HG03460 (cell line): ENCODE results near the gene SEPHS1.
"Not testable (repeated sequence)": the region's sequence is repeated elsewhere in the genome, so short reads cannot be mapped to it uniquely, and the experiment has no call there.

Experiments
- ATAC-seq: cut with Tn5 transposase; IDR thresholded peaks from one replicate; pipeline ENCODE4 v1.9.1; 2021; ENCODE audit not compliant: unreplicated experiment

The SEPHS1 gene

DNA sequence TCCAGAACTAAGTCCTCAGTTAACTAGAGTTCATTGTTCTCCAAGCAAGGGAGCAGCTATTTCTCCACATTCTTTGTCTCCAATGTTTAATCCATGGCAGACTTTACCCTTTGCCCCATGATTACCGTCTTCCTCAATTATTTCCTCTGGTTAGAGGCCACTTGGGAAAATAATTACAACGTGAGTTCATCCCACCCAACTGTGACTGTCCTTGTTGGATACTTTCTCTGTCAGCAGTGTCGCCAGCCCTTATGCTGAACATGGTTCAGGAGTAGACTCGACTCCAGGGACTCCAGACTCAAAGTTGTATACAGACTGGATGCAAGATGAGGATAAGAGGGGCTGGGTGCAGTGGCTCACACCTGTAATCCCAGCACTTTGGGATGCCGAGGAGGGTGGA is 17.1 kb upstream of the SEPHS1 start:
- ATAC-seq: no peak

DNA sequence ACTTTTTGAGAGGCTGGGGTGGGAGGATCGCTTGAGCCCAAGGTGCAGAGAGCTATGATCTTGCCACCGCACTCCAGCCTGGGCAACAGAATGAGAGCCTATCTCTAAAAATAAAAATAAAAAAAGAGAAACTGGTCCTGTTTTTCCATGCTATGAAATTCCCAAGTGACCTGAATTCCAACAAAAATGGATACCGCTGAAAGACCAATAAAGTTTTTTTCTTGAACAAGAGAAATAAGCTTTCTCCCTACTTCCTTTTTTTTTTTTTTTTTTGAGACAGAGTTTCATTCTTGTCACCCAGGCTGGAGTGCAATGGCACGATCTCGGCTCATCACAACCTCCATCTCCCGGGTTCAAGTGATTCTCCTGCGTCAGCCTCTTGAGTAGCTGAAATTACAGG is 12.5 kb upstream of the SEPHS1 start:
- ATAC-seq: no peak

DNA sequence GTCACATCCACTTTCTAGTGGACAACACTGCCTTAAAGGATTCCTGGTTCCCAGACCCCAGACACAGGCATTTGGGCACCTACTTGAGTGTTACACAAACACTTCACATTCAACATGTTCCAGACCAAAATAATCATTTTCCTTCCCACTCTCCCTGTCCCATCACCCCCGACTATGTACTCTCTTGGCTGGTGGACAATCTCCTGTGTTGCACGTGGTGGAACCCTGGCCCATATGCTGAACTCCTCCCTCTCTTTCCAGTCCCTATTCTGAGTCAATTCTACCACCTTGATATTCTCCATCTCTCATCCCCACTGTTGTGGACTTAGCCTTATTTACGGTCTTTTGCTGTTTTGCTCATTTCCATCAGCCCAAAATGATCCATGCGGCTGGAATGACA is 8.3 kb upstream of the SEPHS1 start:
- no peak for ATAC-seq

DNA sequence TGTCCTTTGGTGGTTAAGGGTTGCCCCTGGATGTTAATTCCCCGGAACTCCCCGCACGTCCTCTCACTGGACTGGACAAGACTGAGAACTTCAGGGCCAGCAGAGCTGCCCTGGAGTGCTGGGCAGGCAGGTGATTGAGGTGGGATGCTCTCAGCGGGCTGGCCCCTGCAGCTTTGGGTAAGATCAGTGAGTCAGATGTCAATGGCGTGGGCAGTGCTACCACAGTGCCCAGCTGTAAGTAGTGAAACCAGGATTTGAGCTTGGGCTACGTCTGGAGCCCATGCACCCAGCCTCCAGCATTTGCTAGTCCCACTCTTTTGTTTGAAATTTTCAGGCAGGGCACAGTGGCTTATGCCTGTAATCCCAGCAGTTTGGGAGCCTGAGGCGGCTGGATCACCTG is 6.7 kb upstream of the SEPHS1 start:
- ATAC-seq: no peak

DNA sequence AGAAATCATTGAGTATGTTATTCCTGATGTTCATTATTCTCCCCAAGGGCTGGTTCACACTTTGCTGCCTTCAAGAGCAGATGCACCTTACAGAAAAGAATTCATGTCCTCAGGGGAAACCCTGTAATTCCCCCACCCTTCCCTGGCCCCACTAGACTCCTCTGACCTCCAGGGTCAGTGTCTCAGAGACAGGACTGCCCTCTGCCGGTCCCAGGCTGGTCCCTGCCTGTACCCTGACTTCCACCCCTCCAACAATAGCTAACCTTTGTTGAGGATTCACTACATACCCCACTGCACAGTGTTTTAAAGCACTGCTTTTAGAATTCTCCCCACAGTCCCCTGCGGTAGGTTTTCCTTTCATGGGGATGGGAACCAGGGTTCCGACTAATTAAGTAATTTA is 4.4 kb upstream of the SEPHS1 start:
- ATAC-seq: no peak

DNA sequence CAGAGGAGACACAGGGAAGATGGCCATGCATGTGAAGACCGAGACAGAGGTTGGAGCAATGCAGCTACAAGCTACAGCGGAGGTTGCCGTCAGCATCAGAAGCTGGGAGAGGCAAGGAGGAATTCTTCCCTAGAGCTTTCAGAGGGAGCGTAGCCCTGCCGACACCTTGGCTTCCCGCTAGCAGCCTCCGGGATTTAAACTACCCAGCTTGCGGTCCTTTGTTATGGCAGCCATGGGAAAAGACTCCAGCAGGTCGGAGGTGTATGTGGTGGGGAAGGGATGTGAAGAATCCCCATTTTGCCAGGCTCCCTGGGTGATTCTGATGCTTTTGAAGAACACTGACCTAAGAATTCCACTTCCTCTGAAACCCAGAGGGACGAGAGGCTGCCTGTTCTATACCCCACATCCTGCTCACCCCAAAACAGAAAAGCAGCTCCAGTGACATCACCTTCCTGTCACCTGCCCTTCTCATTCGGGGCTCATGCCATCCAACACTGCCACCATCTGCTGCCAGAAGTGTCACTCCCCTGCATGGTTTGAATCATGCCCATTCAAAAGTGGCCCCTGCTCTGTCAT is 3.3 kb upstream of the SEPHS1 start:
- no peak for ATAC-seq

DNA sequence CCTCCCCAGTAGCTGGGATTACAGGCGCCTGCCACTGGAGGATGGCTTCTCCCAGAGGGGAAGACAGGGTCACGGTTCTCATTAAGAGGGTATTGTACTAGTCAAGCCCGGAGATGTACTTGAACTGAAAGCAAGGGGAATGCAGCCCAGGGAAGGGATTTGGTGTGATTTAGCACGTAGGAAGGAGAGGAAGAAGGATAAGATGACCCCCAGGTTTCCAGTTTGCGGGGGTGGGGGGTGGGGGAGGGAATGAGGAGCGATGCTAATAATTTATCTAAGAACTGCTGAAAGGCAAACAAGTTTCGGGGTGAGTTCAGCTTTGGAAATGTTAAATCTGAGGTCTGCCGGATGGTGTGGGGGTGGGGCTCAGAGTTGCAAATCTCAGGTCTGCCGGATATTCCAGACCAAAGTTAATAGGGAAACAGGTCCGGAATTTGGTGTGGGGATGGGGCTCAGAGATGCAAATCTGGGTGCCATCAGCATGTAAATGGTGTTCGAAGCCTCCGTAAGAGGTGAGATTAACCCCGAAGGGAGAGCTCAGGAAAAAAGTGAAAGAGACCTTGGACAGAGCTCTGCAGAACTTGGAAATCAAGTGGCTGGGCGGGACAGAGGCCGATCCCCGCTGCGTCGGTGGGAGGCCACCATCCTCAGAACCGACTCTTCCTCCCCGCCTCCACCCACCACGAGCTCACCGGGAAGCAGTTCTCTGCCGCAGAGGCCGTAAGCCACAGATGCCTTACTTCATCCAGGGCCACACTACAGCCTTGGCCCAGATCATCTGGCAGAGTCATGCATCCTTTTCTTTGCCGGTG is 1.6 kb upstream of the SEPHS1 start:
- ATAC-seq: no peak

DNA sequence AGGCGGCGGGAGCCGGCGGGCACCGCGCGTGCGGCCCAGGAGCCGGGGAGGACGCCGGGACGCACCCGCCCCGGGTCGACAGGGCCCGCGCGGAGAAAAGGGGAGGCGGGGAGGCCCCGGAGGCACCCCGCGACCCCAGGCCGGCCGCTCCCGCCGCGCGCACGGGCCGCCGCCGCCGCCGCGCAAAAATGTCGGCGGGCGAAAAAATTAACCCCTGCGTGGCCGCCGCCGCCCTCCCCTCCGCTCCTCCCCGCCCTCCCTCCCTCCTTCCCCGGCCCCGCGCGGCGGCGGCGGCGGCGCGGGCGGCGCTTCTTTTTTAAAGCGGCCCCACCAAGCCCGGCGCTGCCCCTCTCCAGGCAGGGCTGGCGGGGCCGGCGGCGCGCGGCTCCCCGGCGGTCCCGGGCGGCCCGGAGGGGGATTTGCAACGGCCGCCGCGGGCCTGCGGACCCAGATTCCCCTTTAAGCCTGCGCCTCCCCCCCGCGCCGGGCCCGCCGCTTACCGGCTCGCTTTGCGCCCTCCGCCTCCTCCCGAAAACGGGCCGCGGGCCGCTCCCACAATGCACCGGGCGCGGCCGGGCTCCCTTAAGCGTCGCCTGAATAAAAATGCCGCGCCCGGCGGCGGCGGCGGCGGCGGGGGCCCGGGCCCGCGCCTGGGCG is 465 bp downstream of the SEPHS1 start:
- peak; percentile 40 for ATAC-seq

DNA sequence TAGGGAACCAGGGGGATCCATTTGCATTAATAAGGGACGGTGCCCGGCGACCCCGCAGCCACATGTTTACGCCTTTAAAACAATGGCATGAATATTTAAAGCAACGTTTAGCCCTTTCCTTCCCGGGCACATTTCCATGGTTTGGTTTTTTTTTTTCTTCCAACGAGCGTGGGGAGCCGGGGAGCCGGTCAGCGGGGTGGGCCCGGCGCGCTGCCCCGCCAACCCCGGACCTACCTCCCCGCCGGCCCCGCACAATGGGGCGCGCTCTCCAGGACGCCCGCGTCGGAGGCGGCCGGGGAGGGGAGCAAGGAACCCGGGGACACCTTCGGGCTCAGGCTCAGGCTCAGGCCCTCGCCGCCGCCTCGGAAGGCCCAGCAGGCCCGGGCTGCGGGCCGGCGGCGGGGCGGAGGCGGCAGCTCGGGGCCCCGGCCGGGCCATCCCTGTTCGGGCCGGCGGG is 1.0 kb downstream of the SEPHS1 start:
- peak; percentile 30 for ATAC-seq

DNA sequence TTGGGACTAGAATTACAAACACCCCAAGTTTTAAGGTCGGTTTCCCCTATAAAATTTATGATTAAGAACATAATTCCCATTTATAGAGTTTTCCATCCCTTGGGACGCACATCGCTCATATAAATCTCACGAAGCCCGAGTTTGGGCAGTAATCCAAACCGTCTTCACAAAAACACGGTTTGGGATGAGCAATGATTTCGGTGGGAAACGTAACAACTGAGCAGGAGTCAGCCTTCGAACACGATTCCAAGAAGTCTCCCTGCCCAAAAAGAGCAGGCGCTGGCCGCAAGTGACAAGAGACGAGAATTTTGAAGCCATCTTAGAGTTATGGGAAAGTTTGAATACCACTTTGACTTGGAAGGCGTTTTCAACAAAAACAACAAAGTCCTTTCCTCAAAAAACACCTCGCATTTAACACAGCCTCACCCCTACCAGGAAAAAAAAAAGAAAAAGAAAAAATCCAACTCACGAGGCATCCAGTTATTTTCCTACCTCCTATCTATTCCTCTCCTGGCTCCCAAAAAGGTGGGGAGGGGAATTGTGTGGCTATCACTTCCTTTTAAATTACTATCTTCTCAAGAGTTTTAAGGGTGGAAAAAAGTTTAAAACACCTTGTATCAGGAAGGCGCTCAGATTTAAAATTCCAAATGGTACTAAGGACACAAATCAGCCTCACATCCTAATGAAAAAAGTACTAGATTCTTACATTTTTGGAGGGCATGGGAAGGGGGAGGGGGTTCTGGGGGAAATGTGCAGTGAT is 1.6 kb downstream of the SEPHS1 start:
- no peak for ATAC-seq

DNA sequence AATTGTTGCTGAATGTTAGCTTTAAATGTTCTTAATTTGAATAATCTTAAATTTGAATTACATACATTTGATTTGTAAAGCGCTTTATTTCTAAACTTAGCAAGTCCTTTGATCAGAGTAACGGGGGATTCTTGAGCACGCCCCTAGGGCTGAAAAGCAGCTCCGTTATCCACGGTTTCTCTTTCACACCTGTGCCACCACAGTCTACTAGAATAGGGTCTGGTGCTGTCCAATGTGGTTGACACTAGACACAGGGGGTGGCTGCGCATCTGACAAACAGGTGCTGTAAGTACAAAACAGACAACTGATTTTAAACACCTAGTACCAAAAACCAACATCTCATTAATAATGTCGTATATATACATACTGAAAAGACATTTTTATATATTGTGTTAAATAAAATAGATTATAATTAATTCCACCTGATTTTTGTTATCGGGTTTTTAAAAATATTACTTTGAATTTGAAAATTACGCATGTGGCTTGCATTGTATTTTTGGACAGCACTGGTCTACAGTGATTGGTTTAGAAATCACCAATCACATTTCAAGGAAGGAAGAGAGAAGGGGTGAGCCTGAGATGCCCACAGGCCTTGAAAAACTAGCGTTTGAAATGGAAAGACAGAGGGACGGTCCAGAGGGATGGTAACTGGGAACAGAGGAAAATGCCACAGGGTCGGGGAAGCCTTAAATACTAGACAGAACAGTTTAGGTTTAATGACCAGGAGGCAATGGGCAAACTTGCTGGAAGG is 7.3 kb downstream of the SEPHS1 start:
- peak; percentile 89 for ATAC-seq

DNA sequence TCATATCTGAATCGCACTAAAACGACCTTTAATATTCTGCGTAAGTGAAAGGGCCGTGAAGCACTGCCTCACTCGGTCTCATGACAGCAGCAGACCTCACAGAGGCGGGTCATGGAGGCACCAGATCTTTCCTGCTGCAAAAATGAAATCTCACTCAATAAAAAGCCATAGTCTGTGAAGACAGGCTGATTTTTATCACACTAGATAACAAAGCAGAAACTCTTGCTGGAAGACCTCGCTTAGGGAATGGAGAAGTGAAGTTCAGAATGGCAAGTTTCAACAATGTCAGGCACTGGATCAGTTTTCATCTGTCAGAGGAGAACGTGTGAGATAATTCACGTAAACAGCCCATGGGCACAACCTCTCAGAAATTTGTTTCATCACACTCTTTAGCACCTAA is 8.0 kb downstream of the SEPHS1 start:
- ATAC-seq: no peak

DNA sequence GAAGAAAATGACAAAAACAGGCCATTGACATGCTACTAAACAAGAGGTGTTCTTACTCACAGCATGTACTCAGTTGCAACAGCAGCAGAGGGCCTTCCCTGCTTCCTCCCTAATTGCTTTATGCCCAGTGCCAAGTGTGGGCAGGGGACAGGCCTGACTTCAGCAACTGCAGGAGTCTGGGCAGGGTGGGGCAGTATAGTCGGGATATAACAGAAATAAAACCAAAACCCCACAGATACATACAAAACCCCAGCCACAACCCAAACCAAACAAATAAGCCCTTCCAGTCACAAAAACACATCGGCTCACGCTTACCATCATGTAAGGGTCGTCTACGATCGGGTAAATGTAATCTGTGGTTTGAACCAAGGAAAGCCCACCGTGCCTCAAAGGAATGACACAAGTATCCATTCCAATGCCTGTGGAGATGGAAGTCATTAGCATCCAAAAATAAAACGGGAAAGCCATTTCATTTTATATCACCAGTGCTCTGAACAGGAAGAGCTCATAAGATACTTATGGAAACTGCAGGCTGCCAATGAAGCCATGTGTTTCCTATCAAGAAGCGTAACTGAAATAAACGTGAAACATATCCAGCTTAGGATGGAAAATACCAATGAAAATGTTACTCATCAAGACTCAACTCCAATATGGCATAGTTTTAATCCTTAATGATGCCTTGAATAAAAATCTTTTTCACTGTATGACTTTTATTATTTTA is 9.5 kb downstream of the SEPHS1 start:
- ATAC-seq: no peak

DNA sequence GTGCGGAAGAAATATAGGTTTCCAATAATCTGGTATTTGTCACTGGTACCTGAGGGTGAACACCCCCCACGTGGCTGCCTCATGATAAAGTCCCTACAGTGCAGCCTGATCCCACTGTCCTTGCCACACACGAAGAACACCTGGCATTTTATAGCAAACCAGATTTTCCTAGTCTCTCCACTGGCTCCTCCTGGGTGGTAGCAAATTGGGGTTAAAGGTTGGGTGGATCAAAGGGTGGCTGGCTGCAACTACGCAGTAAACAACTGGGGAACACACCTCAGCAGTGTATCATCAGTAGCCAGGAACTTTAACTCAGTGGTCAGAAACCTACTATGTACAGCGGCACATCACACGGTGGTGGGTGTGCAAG is 10.3 kb downstream of the SEPHS1 start:
- ATAC-seq: no peak

DNA sequence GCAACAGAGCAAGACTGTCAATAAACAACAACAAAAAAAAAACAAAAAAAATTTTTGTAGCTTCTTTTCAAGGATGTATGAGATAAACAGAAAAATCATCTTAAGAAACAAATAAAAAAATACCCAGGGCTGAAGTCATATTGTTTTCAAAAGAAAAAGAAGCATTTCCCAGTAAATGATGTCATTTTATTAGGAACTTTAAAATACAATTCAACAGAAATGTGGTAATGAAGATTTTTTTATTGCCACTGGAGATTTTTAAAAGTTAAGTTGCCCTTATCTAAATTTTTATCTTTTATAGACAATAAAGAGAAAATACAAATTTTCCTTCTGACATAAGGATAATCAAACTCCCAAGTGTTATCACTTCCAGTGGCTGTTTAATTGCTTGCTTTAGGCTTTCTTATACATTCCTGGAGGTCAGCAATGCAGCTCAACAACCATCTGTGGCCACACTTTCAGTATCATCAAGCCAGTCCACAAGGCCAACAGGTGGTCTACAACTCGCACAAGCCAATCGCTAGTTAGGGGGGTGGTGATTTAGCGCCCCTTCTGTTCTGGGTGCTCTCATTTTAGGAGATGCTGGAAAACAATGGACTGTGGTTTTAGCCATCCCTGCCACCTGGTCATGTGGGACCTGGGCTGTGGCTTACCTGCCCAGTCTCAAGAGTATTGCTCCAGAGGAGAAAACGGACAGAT is 10.8 kb downstream of the SEPHS1 start:
- ATAC-seq: no peak

DNA sequence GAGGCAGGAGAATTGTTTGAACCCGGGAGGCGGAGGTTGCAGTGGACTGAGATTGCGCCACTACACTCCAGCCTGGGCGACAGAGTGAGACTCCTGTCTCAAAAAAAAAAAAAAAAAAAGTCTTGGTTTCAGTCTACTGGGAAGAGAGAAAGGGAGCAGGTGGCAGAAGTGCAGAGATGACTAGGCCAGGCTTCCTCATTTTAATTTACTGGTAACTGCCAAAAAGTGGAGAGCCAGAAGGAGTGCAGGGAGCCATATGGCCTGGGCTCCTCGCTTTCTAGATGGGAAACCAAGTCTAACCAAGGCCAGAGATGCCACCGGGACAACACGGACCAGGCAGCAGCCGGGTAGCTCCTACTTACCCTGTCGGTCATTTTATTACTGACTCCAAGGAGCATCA is 12.2 kb downstream of the SEPHS1 start:
- ATAC-seq: no peak

DNA sequence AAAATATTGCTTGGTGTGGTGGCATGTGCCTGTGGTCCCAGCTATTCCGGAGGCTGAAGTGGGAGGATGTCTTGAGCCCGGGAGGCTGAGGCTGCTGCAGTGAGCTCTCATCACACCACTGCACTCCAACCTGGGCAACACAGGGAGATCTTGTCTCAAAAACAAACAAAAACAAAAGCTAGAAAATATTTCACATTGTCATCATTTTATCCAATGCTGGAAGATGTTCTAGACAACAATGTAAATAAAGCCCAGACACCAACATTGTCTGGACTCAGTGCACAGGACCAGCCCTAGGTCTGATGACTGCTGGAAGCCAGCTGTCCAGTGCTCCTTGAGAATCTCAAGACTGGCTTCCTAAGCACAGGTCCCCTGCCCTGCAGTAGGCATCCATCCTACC is 13.5 kb downstream of the SEPHS1 start:
- ATAC-seq: no peak

DNA sequence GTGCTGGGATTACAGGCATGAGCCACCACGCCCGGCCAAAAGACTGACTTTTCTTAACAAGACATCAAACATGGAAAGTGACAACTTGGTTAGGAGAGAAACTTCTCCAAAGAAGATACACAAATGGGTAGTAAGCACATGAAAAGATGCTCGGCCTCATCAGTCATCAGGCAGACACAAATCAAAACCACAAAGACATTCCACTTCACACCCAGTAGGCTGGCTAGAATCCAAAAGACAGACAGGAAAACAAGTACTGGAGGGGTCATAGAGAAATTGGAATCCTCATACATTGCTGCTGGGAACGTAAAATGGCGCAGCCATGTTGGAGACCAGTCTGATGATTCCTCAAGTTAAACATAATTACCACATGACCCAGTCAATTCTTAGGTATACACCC is 16.4 kb downstream of the SEPHS1 start:
- no peak for ATAC-seq

DNA sequence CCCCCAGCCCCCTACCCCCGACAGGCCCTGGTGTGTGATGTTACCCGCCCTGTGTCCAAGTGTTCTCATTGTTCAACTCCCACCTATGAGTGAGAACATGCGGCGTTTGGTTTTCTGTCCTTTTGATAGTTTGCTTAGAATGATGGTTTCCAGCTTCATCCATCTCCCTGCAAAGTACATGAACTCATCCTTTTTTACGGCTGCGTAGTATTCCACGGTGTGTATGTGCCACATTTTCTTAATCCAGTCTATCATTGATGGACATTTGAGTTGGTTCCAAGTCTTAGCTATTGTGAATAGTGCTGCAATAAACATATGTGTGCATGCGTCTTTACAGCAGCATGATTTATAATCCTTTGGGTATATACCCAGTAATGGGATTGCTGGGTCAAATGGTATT is 17.1 kb downstream of the SEPHS1 start:
- not testable (repeated sequence) for ATAC-seq

DNA sequence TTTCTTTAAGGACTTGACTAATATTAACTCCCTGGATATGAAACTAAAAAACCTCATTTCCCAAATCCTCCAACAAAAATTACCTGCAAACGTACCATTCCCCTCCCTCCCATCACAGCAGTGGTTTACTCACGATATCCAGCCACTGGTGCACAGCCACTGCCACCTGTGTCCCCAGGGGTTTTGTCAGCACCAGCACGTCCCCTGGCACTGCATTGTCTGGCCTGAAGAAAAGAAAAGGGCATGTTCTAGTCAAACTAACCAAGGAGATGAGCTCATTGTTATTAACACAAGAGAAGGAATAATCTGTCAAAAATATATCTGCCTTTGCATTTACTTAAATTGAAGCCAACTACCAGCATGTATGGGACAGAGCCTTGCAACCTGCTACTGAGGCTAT is 18.5 kb downstream of the SEPHS1 start:
- ATAC-seq: no peak
